SKM-1 (cell line): ENCODE results near the gene RNF130.

Source experiments
- DNase-seq: peaks from one replicate; lab custom pipeline; 2025; ENCODE audit not compliant: unreplicated experiment; lab: John Stamatoyannopoulos, UW

The RNF130 gene

GRCh38 chr5:180086816-180087399 is 15.3 kb upstream of the RNF130 start:
- no peak for DNase-seq

- DNase-seq, result no peak
Measured at GRCh38 chr5:180085837-180086236, 14.3 kb upstream of the RNF130 start.

- DNase-seq, result peak; percentile 56
Measured at GRCh38 chr5:180084638-180085561, 13.3 kb upstream of the RNF130 start.

- DNase-seq, result no peak
Measured at GRCh38 chr5:180083529-180084060, 12.0 kb upstream of the RNF130 start.

- no peak for DNase-seq
Measured at GRCh38 chr5:180082633-180083420, 11.3 kb upstream of the RNF130 start.

GRCh38 chr5:180081481-180081880 is 9.9 kb upstream of the RNF130 start:
- no peak for DNase-seq

- no peak for DNase-seq
Measured at GRCh38 chr5:180080486-180081280, 9.1 kb upstream of the RNF130 start.

GRCh38 chr5:180079702-180080466 is 8.3 kb upstream of the RNF130 start:
- no peak for DNase-seq

GRCh38 chr5:180078348-180078747 is 6.8 kb upstream of the RNF130 start:
- DNase-seq, result no peak

GRCh38 chr5:180077594-180078284 is 6.2 kb upstream of the RNF130 start:
- no peak for DNase-seq

GRCh38 chr5:180075703-180076102 is 4.1 kb upstream of the RNF130 start:
- DNase-seq, result no peak

GRCh38 chr5:180074462-180074861 is 2.9 kb upstream of the RNF130 start:
- no peak for DNase-seq

GRCh38 chr5:180072556-180072955 is 997 bp upstream of the RNF130 start:
- no peak for DNase-seq

GRCh38 chr5:180072256-180072548 is 643 bp upstream of the RNF130 start:
- no peak for DNase-seq

GRCh38 chr5:180070756-180071530 is 616 bp downstream of the RNF130 start:
- peak; percentile 61 for DNase-seq

GRCh38 chr5:180069589-180070247 is 1.8 kb downstream of the RNF130 start:
- DNase-seq, result peak; percentile 98

GRCh38 chr5:180068519-180069090 is 3.0 kb downstream of the RNF130 start:
- no peak for DNase-seq

- no peak for DNase-seq
Measured at GRCh38 chr5:180067986-180068385, 3.6 kb downstream of the RNF130 start.
